Eye (tissue), 1 donor: ENCODE measurements around the gene ALPG.
"Not testable (repeated sequence)": the region's sequence is repeated elsewhere in the genome, so short reads cannot be mapped to it uniquely, and the experiment has no call there.

Experiments used
- DNase-seq: peaks from one replicate; pipeline ENCODE4 v3.0.0-alpha.2; 2015

Gene ALPG

DNA sequence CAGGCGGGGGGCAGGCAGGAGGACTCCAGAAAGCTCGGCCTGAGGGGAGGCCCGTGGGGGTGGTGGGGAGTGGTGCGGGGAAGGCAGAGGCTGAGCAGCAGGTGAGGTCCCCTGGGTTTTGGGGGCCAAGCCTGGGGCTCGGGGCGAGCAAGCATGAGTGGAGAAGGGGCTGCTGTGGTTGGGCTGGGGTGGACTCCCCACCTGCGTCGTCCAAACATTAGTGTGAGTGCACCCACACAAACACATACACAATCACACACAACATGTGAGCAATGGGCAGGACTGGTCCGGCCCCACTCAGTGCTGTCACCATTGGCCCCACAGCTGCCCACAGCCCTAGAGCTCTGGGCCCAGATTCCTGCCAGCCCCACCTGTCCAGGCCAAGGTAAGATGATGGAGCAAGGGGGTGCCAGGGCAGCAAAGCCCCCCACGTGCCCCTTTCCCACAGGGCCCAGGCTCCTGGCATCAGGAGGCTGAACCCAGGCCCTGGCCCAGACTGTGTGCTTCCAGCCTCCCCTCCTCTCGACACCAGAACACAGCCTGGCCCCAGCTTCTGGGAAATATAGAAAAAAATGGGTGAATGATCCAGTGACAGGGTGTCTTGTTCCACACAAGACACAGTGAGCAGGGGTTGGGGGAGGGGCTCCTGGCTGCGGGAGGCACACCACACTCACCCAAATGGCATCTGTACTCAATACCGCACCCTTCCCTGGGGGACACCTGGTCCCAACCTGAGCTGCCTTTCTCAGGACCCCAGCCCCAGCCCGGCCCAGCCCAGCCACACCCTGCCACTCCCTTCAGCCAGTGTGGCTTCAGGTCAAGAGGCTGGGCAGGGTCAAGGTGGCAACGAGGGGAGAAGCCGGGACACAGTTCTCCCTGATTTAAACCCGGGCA is 28.6 kb upstream of the ALPG start:
- DNase-seq, result no peak

DNA sequence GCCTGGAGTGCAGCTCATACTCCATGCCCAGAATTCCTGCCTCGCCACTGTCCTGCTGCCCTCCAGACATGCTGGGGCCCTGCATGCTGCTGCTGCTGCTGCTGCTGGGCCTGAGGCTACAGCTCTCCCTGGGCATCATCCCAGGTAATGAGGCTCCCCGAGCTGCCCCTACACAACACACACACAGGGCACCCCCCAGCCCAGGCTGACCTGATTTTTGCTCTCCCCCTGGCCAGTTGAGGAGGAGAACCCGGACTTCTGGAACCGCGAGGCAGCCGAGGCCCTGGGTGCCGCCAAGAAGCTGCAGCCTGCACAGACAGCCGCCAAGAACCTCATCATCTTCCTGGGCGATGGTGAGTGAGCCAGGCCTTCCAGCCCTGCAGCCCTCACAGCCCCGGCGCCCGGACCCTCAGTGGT is 27.9 kb upstream of the ALPG start, which contains the start of gene ALPP:
TSS of gene ALPP (plus strand) at position 17 of the 417 bp plus-strand sequence. CDS start at position 69, 52 bp downstream.
- not testable (repeated sequence) for DNase-seq

DNA sequence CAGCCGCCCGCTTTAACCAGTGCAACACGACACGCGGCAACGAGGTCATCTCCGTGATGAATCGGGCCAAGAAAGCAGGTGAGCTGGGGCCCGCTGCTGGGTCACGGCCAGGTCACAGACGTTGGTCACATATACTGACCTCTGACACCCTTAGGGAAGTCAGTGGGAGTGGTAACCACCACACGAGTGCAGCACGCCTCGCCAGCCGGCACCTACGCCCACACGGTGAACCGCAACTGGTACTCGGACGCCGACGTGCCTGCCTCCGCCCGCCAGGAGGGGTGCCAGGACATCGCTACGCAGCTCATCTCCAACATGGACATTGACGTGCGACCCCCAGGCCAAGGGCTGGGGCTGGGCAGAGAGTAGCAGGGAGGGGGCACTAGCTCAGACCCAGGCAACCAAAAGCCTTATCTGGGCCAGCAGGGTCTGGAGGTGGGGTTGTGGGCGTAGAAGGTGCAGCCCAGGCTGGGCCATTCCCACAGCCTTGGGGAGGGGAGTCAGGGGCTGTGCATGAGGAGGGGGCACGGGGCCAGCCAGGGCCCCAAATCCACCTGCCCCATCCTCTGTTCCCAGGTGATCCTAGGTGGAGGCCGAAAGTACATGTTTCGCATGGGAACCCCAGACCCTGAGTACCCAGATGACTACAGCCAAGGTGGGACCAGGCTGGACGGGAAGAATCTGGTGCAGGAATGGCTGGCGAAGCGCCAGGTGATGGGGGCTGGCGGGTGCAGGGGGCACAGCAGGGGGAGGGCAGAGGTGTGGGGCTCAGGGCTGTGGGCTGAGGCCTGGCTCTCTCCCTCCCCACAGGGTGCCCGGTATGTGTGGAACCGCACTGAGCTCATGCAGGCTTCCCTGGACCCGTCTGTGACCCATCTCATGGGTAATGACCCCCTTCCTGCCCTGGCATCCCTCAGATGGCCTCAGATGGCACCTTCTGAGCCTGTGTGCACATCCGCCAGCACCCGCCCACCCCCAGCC is 26.7 kb upstream of the ALPG start:
- DNase-seq, result not testable (repeated sequence)

DNA sequence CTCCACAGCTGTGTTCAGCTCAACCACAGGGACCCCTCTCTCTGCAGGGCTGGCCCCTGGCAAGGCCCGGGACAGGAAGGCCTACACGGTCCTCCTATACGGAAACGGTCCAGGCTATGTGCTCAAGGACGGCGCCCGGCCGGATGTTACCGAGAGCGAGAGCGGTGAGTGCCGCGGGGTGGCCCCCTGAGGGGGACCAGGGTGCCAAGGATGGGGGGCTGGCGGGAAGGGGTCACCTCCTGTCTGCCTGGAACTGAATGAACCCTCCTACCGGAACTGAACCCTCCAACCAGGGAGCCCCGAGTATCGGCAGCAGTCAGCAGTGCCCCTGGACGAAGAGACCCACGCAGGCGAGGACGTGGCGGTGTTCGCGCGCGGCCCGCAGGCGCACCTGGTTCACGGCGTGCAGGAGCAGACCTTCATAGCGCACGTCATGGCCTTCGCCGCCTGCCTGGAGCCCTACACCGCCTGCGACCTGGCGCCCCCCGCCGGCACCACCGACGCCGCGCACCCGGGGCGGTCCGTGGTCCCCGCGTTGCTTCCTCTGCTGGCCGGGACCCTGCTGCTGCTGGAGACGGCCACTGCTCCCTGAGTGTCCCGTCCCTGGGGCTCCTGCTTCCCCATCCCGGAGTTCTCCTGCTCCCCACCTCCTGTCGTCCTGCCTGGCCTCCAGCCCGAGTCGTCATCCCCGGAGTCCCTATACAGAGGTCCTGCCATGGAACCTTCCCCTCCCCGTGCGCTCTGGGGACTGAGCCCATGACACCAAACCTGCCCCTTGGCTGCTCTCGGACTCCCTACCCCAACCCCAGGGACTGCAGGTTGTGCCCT is 25.2 kb upstream of the ALPG start:
- not testable (repeated sequence) for DNase-seq

DNA sequence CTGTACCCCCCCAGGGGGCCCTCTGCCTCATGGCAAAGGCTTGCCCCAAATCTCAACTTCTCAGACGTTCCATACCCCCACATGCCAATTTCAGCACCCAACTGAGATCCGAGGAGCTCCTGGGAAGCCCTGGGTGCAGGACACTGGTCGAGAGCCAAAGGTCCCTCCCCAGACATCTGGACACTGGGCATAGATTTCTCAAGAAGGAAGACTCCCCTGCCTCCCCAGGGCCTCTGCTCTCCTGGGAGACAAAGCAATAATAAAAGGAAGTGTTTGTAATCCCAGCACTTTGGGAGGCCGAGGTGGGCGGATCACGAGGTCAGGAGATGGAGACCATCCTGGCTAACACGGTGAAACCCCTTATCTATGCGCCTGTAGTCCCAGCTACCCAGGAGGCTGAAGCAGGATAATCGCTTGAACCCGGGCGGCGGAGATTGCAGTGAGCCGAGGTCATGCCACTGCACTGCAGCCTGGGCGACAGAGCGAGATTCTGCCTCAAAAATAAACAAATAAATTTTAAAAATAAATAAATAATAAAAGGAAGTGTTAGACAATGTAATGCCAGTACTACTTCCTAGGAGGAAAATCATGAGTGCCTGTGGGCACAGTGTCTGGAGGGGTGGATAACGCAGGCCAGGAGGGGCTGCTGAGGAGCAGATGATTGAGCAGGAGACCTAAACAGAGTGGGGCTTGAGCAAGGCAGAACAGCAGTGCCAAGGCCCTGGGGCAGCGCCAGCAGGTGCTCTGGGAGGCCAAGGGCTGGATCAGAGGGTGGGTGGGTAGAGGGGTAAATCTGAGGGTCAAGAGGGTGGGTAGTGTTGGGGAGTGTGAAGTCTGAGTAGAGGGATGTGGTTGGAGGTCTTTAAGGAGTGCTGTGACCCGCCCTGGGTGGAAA is 24.1 kb upstream of the ALPG start:
- no peak for DNase-seq

DNA sequence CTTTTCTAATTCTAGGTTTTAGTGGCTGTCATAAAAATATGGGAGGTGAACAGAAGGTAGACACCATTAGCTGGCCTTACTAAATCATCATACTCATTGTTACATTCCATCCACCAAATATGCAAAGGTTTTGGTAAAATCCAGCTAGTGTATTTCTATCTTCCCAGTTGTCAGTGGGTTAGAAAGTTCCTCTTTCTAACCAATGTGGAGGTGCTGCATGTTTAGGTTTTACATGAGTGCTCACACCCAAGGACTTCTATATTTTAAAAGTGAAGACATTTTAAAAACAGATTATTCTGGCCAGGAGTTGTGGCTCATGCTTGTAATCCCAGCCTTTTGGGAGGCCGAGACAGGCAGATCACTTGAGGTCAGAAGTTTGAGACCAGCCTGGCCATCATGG is 22.2 kb upstream of the ALPG start:
- no peak for DNase-seq

DNA sequence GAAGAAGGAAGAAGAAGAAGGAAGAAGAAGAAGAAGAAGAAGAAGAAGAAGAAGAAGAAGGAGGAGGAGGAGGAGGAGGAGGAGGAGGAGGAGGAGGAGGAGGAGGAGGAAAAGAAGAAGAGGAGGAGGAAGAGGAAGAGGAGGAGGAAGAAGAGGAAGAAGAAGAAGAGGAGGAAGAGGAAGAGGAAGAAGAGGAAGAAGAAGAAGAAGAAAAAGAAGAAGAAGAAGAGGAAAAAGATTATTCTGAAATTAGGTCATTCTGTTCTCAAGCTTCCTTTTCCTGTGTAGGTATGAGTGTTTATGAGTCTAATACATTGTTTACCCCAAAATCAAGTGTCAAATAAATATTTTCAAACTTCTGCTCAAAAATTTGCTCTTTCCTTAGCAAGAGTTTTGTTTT is 21.6 kb upstream of the ALPG start:
- not testable (repeated sequence) for DNase-seq

DNA sequence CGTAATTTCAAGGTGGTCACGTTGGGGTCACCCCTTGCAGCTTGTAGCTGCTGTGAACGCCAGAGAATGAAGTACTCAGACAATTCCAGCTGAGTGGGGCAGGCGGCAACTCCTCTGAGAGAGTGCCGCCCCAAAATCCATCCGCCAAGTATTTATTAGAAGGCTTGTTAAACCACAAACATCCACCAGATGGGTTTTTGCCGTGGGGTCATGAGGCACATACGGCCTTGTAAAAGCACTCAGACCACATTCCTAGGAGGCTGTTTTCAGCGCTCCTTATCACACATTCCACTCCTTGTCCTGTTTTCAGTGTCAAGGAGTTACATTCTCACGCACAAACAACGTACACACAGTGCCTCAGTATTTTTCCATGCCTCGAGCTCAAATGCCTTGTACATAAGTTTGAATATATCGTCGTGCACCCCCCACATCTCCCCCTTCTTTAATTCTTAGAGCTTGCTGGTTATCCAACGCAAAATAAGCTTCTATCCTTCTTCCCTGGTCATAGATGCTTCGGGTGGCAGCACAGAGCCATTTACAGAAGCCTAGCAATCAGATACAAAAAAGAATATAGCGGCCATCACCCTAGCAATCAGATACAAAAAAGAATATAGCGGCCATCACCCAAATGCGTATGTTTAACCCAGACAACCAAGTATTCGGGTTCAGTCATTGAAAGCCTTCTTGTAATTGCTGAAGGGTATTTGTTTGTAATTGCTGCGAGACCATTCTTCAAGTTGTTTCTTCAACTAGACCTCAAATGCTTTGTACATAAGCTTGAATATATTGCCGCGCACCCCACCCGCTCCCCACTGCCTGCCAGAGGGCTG is 20.8 kb upstream of the ALPG start:
- peak; percentile 42 for DNase-seq

DNA sequence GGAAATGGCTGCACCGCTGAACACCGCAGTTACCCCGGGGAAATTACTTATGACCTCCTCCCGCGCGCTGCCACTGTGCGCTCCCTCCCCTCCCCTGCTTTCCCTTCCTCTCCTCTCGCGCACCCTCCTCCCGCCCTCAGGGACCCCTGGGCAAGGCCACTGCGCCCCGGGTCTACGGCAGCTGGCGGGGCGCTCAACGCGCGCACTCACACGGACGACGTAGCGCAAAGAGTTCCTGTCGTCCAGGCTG is 20.2 kb upstream of the ALPG start:
- DNase-seq, result no peak

DNA sequence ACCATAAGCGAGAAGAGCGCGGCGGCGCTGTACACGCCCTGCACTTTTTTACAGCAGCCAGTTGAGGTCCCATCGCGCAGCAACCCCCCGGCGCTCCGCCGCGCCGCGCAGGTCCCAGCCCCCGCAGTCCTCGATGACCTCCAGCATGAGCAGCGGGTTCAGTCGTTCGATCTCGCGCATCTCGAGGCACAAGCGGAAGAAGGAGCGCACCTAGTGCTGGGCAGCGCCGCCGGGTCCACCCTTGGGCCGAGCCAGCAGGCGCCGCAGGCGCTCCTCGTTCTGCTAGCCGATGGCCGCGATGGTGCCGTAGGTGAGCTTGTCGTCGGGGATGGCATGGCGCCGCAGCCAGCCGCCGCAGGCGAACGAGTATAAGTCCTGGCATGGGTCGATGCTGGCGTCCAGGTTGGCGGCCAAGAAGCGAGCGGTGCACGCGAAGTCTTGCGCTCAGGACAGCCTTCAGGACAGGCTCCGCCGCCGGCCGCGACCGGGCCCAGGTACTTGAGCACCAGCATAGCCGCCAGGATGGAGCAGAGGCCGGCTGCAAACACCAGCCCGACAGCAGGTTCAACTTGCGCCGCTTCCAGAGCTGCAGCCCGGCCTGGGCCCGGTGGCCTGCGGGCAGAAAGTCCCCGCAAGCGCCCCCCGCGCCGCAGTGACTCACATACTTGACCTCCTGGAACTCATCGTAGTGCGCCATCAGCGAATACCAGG is 19.7 kb upstream of the ALPG start:
- peak; percentile 62 for DNase-seq

DNA sequence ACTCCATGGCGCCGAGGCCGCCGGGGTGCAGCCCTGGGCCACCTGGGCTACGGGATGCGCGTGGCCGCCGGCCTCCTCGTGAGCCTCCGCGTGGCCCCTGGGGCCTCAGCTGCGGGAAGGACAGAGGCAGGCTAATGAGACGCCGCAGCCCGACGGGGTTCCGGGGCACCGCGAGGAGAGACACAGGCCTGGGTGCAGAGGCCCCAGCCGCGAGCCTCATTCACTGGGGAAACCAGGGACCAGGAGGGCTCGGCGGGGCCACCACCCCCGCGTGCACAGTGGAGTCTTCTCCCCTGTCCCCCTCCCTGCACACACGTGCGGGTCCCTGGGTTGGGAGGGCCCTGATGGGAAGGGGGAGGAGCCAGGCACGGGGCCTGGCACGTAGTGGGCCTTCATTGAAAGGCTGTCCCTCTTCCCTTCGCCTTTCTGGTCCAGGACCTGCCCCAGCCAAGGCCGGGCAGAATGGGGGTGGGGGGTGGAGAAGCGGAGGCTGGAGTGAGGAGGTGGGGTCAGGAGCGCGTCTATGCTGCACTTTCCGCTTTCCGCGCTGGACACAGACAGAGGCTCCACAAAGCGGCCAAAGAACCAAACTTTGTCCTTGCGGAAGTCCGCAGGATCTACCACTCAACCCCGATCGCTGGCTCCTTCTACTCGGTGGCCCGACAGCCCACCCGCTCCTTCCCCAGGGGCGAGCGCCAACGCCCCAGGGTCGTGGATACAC is 19.0 kb upstream of the ALPG start:
- DNase-seq, result peak; percentile 42

DNA sequence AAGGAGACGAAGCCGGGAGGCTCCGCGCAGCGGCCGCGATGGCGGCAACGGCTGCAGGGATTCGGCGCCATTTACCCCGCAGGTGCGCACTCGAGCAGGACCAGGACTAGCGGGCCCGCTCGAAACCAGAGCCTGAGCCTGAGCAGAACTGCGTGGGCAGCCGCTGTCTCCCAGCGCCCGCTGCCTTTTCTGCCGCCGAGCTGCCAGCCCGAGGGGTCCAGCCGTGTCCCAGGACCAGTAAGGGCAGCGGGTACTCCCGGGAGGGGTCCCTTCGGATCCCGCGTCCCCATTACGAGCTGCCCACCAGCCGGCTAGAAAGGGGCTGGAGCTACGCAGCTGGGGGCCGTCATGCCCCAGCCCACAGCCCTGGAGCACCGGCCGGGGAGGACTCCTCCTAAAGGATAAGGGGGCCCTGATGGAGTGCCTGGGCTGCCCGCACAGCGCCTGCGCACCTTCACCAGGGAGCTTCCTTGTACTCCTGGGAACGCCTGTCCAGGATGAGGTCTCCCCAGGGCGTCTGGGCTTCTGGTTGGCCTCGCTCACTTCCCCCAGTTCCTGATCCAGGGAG is 18.2 kb upstream of the ALPG start:
- peak; percentile 18 for DNase-seq

DNA sequence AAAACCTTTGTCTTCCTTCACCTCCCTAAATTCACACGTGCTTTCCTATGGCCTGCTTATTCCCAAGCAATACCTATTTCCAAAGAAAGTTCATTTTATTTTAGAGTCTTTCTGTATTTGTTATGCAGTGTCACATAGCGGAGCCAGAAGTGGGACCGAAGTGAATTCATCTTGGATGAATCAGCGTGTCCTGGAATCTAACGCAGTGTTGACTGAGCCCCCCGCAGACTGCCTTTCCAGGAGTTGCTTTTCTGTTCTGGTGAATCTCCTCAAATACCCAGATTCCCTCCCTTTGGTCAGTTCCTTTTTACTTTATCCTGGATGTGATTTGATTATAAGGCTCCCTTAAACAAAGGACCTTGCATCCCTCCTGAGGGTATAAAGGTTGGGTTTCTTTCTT is 17.3 kb upstream of the ALPG start:
- no peak for DNase-seq

DNA sequence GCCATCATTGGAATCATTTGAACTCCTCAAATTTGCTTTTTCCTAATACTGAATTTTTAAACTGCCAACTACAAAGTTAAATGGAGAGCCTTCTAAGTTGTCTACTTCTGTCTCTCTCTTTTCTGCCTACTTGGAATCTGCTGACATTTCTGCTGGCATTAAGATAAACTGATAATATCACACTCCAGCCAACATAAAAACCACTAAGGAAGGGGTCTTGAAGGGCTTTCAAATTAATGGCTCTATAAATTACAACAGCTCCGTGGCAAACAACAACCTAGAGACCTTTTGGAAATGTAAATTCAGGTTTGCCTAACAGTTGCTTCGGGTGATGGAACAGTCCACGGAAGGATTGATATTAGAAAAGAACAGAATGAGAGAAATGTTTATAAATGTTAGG is 16.0 kb upstream of the ALPG start:
- no peak for DNase-seq

DNA sequence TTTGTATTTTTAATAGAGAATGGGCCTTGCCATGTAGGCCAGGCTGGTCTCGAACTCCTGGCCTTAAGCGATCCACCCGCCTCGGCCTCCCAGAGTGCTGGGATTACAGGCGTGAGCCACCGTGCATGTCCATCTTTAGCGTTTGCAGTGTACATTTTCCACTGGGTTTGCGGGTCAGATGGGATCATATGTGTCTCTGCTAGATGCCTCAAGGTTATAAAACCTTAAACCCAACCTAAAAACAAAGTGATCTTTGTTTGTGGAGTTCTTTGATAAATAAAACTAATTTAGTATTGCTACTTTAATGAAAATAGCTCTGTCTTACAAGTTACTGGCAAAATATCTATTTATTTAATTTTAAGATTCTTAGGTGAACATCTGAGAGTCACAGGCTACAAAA is 13.1 kb upstream of the ALPG start:
- DNase-seq, result no peak

DNA sequence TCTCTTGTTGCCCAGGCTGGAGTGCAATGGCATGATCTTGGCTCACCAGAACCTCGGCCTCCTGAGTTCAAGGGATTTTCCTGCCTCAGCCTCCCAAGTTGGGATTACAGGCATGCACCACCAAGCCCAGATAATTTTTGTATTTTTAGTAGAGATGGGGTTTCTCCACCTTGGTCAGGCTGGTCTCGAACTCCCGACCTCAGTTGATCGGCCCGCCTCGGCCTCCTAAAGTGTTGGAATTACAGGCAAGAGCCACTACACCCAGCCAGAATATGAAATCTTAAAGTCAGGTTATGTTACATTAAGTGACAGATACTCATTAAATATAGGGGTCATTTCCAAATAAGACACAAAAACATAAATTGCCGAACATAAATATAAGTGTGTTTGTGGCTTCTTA is 12.2 kb upstream of the ALPG start:
- DNase-seq, result not testable (repeated sequence)

DNA sequence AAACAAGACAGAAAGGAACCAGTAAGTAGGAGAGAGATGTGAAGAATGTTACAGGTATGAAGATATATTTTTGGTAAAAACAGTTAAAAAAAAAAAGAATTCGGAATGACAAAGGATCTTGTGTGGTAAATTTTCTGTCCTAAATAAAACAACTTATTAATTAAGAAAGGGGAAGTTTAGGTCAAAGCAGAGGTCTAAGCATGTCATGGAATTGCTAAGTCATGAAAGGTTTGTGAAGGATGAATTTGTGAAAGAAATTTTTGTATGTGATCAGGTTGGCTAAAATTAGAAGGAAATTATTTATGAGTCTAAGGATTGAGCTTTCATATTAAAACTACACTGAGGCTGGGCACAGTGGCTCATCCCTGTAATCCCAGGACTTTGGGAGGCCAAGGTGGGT is 11.1 kb upstream of the ALPG start:
- DNase-seq, result no peak

DNA sequence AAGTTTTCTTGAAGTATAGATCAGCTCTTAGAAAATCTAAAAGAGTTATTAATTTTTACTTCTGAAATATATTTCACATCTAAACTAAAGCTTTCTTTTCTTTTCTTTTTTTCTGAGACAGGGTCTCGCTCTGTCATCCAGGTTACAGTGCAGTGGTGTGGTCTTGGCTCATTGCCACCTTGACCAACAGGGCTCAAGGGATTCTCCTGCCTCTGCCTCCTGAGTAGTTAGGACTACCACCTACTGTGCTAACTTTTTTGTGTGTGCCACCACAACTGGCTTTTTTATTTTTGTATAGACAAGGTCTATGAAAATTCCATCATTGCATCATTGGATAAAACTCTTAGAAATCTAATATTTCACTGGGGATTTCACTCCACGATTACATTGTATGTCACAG is 10.0 kb upstream of the ALPG start:
- DNase-seq, result no peak
